SK-N-SH treated with all-trans-retinoic acid at 6 μM for 48 hours (cell line): ENCODE results near the gene COBL.

Experiments
- ATAC-seq: fragments of 200-7000 bp; cut with Tn5 transposase; 3 replicates; pipeline ENCODE4 v1.9.1; 2020; ENCODE audit warnings: mild to moderate bottlenecking, moderate library complexity
- ARNTL ChIP-seq: fragments of 450-650 bp; formaldehyde crosslinking; IDR thresholded peaks from 2 replicates; pipeline ENCODE4 v1.5.0; 2020; ENCODE audit warnings: low read depth, mild to moderate bottlenecking, moderate library complexity, borderline replicate concordance
- BACH2 ChIP-seq: fragments of 250-450 bp; sonication (Bioruptor Pico); IDR thresholded peaks from 2 replicates; pipeline ENCODE4 v1.9.0; 2021; ENCODE audit warnings: mild to moderate bottlenecking, borderline replicate concordance
- CSDC2 ChIP-seq: fragments of 250-450 bp; sonication (Bioruptor Pico); IDR thresholded peaks from 2 replicates; pipeline ENCODE4 v1.5.0; 2020; ENCODE audit warnings: mild to moderate bottlenecking, moderate library complexity
- ESRRG ChIP-seq: fragments of 250-450 bp; sonication (Bioruptor Pico); IDR thresholded peaks from 2 replicates; pipeline ENCODE4 v1.6.1; 2021; ENCODE audit warnings: mild to moderate bottlenecking
- GLIS3 ChIP-seq: fragments of 250-450 bp; sonication (Bioruptor Pico); IDR thresholded peaks from 2 replicates; pipeline ENCODE4 v1.5.0; 2020; ENCODE audit warnings: mild to moderate bottlenecking, moderate library complexity
- ISL1 ChIP-seq: fragments of 250-450 bp; sonication (Bioruptor Pico); IDR thresholded peaks from 2 replicates; pipeline ENCODE4 v2.1.2; 2022; ENCODE audit warnings: mild to moderate bottlenecking, moderate library complexity
- PPARA ChIP-seq: fragments of 250-450 bp; sonication (Bioruptor Pico); IDR thresholded peaks from 2 replicates; pipeline ENCODE4 v1.5.0; 2020; ENCODE audit warnings: mild to moderate bottlenecking, borderline replicate concordance
- RARB ChIP-seq: fragments of 250-450 bp; sonication (Bioruptor Pico); IDR thresholded peaks from 2 replicates; pipeline ENCODE4 v1.8.0; 2021; ENCODE audit warnings: mild to moderate bottlenecking, moderate library complexity
- SNAI2 ChIP-seq: fragments of 250-450 bp; sonication (Bioruptor Pico); IDR thresholded peaks from 2 replicates; pipeline ENCODE4 v1.5.0; 2020; ENCODE audit warnings: mild to moderate bottlenecking, moderate library complexity
- TCF4 ChIP-seq: fragments of 250-450 bp; sonication (Bioruptor Pico); IDR thresholded peaks from 2 replicates; pipeline ENCODE4 v1.8.0; 2021; ENCODE audit warnings: mild to moderate bottlenecking, moderate library complexity, borderline replicate concordance
- TOX ChIP-seq: fragments of 250-450 bp; sonication (Bioruptor Pico); IDR thresholded peaks from 2 replicates; pipeline ENCODE4 v1.8.0; 2021; ENCODE audit warnings: mild to moderate bottlenecking, moderate library complexity, borderline replicate concordance
- ZC3H10 ChIP-seq: fragments of 250-450 bp; sonication (Bioruptor Pico); IDR thresholded peaks from 2 replicates; pipeline ENCODE4 v1.5.1; 2021; ENCODE audit warnings: mild to moderate bottlenecking, moderate library complexity
- ZFP3 ChIP-seq: fragments of 250-450 bp; sonication (Bioruptor Pico); IDR thresholded peaks from 2 replicates; pipeline ENCODE4 v1.5.0; 2020; ENCODE audit warnings: mild to moderate bottlenecking, moderate library complexity
- ZFP30 ChIP-seq: fragments of 450-650 bp; formaldehyde crosslinking; IDR thresholded peaks from 2 replicates; pipeline ENCODE4 v1.5.0; 2022; ENCODE audit warnings: mild to moderate bottlenecking, moderate library complexity
- ZNF565 ChIP-seq: fragments of 450-650 bp; formaldehyde crosslinking; conservative IDR thresholded peaks from 2 replicates; pipeline ENCODE4 v1.5.0; 2020; ENCODE audit warnings: low read depth, mild to moderate bottlenecking, moderate library complexity
- ZNF70 ChIP-seq: fragments of 450-650 bp; formaldehyde crosslinking; IDR thresholded peaks from 2 replicates; pipeline ENCODE4 v1.5.0; 2020; ENCODE audit warnings: mild to moderate bottlenecking, moderate library complexity
- ZNF8 ChIP-seq: fragments of 450-650 bp; formaldehyde crosslinking; IDR thresholded peaks from 2 replicates; pipeline ENCODE4 v1.5.0; 2020; ENCODE audit warnings: mild to moderate bottlenecking, moderate library complexity
- TF ChIP-seq, protein P1 (sequence below): fragments of 250-450 bp; sonication (Bioruptor Pico); IDR thresholded peaks from 2 replicates; pipeline ENCODE4 v1.8.0; 2021; ENCODE audit warnings: low read depth, mild to moderate bottlenecking, moderate library complexity, borderline replicate concordance
- TF ChIP-seq, protein P2 (sequence below): fragments of 250-450 bp; sonication (Bioruptor Pico); IDR thresholded peaks from 2 replicates; pipeline ENCODE4 v1.5.0; 2020; ENCODE audit warnings: mild to moderate bottlenecking, moderate library complexity
- TF ChIP-seq, protein P3 (sequence below): fragments of 250-450 bp; sonication (Bioruptor Pico); IDR thresholded peaks from 2 replicates; pipeline ENCODE4 v1.5.1; 2020; ENCODE audit warnings: low read depth, mild to moderate bottlenecking, moderate library complexity
- TF ChIP-seq, protein P4 (sequence below): fragments of 250-450 bp; sonication (Bioruptor Pico); IDR thresholded peaks from 2 replicates; pipeline ENCODE4 v1.5.1; 2021; ENCODE audit warnings: mild to moderate bottlenecking, moderate library complexity
- TF ChIP-seq, protein P5 (sequence below): fragments of 250-450 bp; sonication (Bioruptor Pico); IDR thresholded peaks from 2 replicates; pipeline ENCODE4 v1.8.0; 2020; ENCODE audit warnings: mild to moderate bottlenecking, moderate library complexity, borderline replicate concordance

Gene COBL

DNA sequence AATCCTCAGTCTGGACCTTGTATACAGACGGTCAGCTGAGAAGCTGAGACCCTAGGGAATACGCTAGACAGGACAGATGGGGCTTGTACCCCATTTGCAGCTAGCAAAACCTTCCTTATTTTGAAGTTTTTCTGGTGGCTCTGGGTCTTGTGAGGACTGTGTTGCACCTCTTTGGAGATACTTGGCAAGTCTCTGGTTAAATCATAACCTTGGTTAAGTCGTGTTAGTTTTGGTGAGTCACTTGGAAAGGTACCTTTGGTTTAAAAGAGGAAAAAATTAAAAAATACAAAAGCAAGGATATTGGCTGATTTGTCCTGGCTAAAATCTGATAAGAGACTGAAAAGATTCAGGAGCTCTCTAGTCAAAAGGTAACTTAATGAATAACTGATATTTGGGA lies 140.6 kb downstream of the COBL start (continued):
- TF ChIP-seq, protein P1, sequence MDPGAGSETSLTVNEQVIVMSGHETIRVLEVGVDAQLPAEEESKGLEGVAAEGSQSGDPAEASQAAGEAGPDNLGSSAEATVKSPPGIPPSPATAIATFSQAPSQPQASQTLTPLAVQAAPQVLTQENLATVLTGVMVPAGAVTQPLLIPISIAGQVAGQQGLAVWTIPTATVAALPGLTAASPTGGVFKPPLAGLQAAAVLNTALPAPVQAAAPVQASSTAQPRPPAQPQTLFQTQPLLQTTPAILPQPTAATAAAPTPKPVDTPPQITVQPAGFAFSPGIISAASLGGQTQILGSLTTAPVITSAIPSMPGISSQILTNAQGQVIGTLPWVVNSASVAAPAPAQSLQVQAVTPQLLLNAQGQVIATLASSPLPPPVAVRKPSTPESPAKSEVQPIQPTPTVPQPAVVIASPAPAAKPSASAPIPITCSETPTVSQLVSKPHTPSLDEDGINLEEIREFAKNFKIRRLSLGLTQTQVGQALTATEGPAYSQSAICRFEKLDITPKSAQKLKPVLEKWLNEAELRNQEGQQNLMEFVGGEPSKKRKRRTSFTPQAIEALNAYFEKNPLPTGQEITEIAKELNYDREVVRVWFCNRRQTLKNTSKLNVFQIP (CRISPR knock-in tag), result no peak
- TF ChIP-seq ARNTL (CRISPR knock-in tag) (no peak), ISL1 (CRISPR knock-in tag) (no peak)

DNA sequence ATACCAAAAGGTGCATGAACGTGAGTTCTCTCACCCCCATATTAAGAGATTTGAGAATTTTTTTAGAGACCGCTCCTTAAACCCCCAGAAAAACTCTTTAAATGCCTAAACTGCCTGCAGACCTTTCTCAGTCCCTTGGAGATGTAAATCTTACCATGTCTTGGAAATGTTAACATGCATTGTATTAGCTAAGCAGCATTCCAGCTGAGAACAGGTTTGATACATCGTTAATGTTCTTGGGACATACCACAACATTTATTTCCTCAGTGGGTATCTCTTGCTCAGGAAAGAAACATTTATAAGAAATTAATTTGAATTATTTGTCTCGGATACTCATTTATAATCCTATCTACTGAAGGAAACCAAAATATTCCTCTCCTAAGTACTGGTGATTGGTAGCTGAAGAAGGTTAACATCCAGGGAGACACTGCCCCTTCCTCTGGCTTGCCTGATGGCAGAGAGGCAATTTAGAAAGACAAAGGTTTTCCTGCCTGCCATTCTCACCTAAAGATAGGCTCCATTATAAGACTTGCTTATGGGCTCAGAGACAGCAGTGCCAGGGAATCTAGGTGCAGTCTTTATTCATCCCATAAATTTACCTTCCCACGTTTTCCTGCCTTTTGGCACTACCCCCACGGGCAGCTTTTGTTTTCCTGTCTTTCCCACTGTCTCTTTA lies 141.2 kb downstream of the COBL start:
- ATAC-seq, result no peak
- TF ChIP-seq ESRRG (CRISPR knock-in tag) (no peak), RARB (CRISPR knock-in tag) (no peak), CSDC2 (CRISPR knock-in tag) (no peak), ZFP30 (no peak), TOX (CRISPR knock-in tag) (no peak), PPARA (no peak), ZNF70 (CRISPR knock-in tag) (no peak), ZNF8 (CRISPR knock-in tag) (no peak), ZFP3 (CRISPR knock-in tag) (no peak), BACH2 (no peak), ZNF565 (CRISPR knock-in tag) (no peak), TCF4 (CRISPR knock-in tag) (no peak), ARNTL (CRISPR knock-in tag) (no peak), ZC3H10 (CRISPR knock-in tag) (no peak), SNAI2 (no peak)
- TF ChIP-seq, protein P2, sequence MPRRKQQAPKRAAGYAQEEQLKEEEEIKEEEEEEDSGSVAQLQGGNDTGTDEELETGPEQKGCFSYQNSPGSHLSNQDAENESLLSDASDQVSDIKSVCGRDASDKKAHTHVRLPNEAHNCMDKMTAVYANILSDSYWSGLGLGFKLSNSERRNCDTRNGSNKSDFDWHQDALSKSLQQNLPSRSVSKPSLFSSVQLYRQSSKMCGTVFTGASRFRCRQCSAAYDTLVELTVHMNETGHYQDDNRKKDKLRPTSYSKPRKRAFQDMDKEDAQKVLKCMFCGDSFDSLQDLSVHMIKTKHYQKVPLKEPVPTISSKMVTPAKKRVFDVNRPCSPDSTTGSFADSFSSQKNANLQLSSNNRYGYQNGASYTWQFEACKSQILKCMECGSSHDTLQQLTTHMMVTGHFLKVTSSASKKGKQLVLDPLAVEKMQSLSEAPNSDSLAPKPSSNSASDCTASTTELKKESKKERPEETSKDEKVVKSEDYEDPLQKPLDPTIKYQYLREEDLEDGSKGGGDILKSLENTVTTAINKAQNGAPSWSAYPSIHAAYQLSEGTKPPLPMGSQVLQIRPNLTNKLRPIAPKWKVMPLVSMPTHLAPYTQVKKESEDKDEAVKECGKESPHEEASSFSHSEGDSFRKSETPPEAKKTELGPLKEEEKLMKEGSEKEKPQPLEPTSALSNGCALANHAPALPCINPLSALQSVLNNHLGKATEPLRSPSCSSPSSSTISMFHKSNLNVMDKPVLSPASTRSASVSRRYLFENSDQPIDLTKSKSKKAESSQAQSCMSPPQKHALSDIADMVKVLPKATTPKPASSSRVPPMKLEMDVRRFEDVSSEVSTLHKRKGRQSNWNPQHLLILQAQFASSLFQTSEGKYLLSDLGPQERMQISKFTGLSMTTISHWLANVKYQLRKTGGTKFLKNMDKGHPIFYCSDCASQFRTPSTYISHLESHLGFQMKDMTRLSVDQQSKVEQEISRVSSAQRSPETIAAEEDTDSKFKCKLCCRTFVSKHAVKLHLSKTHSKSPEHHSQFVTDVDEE, result no peak
- TF ChIP-seq, protein P3, sequence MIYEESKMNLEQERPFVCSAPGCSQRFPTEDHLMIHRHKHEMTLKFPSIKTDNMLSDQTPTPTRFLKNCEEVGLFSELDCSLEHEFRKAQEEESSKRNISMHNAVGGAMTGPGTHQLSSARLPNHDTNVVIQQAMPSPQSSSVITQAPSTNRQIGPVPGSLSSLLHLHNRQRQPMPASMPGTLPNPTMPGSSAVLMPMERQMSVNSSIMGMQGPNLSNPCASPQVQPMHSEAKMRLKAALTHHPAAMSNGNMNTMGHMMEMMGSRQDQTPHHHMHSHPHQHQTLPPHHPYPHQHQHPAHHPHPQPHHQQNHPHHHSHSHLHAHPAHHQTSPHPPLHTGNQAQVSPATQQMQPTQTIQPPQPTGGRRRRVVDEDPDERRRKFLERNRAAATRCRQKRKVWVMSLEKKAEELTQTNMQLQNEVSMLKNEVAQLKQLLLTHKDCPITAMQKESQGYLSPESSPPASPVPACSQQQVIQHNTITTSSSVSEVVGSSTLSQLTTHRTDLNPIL, result no peak
- TF ChIP-seq, protein P4, sequence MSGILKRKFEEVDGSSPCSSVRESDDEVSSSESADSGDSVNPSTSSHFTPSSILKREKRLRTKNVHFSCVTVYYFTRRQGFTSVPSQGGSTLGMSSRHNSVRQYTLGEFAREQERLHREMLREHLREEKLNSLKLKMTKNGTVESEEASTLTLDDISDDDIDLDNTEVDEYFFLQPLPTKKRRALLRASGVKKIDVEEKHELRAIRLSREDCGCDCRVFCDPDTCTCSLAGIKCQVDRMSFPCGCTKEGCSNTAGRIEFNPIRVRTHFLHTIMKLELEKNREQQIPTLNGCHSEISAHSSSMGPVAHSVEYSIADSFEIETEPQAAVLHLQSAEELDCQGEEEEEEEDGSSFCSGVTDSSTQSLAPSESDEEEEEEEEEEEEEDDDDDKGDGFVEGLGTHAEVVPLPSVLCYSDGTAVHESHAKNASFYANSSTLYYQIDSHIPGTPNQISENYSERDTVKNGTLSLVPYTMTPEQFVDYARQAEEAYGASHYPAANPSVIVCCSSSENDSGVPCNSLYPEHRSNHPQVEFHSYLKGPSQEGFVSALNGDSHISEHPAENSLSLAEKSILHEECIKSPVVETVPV (CRISPR knock-in tag), result no peak
- TF ChIP-seq, protein P5, sequence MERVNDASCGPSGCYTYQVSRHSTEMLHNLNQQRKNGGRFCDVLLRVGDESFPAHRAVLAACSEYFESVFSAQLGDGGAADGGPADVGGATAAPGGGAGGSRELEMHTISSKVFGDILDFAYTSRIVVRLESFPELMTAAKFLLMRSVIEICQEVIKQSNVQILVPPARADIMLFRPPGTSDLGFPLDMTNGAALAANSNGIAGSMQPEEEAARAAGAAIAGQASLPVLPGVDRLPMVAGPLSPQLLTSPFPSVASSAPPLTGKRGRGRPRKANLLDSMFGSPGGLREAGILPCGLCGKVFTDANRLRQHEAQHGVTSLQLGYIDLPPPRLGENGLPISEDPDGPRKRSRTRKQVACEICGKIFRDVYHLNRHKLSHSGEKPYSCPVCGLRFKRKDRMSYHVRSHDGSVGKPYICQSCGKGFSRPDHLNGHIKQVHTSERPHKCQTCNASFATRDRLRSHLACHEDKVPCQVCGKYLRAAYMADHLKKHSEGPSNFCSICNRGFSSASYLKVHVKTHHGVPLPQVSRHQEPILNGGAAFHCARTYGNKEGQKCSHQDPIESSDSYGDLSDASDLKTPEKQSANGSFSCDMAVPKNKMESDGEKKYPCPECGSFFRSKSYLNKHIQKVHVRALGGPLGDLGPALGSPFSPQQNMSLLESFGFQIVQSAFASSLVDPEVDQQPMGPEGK (CRISPR knock-in tag), result no peak

DNA sequence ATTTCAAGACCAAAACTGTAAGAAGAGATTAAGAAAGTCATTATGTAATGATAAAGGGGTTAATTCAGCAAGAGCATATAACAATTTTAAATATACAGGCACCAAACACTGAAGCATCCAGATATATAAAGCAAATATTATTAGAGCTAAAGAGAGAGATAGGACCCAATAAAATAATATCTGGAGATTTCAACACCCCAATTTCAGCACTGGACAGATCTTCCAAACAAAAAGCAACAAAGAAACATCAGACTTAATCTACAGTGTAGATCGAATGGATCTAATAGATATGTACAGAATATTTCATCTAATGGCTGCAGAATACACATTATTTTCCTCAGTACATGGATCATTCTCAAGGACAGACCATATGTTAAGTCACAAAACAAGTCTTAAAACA lies 151.3 kb downstream of the COBL start:
- ATAC-seq, result no peak
- no peak for TF ChIP-seq PPARA
- TF ChIP-seq GLIS3 (CRISPR knock-in tag), result no peak
- no peak for TF ChIP-seq ZNF70 (CRISPR knock-in tag)
- TF ChIP-seq ARNTL (CRISPR knock-in tag), result no peak
- no peak for TF ChIP-seq ESRRG (CRISPR knock-in tag)
- TF ChIP-seq, protein P2, result no peak
- TF ChIP-seq ISL1 (CRISPR knock-in tag), result no peak
- no peak for TF ChIP-seq BACH2
- TF ChIP-seq, protein P4 (CRISPR knock-in tag), result no peak
- no peak for TF ChIP-seq CSDC2 (CRISPR knock-in tag)
- TF ChIP-seq ZNF565 (CRISPR knock-in tag), result no peak
- no peak for TF ChIP-seq ZFP30
- no peak for TF ChIP-seq RARB (CRISPR knock-in tag)
